KG1 (cell line): Measurements from ENCODE around the gene FNTB.

Experiments used
- DNase-seq: peaks from one replicate; lab custom pipeline; 2025; lab: John Stamatoyannopoulos, UW

FNTB gene, protein sequence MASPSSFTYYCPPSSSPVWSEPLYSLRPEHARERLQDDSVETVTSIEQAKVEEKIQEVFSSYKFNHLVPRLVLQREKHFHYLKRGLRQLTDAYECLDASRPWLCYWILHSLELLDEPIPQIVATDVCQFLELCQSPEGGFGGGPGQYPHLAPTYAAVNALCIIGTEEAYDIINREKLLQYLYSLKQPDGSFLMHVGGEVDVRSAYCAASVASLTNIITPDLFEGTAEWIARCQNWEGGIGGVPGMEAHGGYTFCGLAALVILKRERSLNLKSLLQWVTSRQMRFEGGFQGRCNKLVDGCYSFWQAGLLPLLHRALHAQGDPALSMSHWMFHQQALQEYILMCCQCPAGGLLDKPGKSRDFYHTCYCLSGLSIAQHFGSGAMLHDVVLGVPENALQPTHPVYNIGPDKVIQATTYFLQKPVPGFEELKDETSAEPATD

GRCh38 chr14:64986648-64987437, at the start of gene FNTB:
Gene FNTB, plus strand, starts transcription at chr14:64986895. Its CDS starts 59 bp downstream, at chr14:64986954.
- DNase-seq, result peak; percentile 98

DNA sequence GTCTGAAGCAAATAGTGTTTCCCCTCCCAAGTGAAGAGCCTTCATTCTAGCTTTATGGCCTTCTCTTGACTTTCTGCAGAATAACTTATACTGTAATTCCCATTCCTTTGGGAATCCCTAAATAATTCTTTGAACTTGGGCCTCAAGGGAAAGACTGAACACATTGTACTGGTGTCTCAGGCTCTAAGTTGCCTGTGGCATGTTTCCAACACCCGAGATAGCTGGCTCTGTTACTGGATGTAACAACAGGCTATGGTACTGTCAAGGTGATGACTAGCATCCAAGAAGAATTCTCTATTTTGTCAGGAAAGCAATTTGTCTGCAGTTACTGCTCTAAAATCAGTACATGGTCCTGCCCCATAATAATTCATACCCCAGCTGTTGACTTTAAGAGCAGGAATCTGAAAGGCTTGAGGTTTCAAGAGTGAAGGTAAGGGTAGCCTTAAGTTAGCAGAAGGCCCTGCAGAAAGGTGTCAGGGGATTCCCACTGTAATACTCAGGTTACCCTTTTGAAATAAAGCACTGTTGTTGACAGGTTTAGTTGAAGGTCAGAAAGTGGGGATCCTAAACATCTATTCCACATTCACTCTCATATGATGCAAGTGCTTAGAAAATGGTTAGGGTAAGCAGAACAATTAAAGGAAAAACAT, 49.4 kb upstream of the FNTB start:
- no peak for DNase-seq

GRCh38 chr14:64937821-64938193, 48.9 kb upstream of the FNTB start:
- no peak for DNase-seq

- no peak for DNase-seq
These were observed 47.5 kb upstream of the FNTB start for GRCh38 chr14:64938972-64939816.

- DNase-seq, result no peak
These were observed 46.9 kb upstream of the FNTB start for GRCh38 chr14:64939817-64940190.

DNA sequence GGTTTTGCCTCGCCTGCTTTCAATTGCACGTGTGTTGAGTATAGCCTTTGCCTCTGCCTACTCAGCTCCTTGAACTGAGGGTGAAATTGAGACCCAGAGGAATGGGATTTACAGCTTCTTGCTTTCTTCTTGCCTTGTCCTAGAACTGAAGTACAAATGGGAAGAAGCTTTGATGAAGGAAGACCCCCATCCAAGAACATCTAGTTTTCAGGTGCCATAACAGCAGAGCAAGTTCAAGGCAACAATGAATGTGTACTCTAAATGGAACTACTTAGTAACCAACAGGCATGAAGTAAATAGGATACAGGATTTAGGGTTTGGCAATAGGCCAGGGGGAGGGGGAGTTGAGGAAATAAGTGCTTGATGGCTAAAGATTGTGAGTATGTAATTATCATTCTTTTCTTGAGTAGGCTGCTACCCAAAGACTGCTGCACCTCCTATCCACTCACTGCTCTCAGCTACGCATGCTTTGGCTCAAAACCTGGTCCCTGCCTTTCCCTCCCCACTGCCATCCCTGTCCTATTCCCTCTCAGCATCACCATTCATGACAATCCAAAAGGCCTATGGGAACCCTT, 46.3 kb upstream of the FNTB start:
- DNase-seq, result no peak

- no peak for DNase-seq
These were observed 44.1 kb upstream of the FNTB start, which contains the start of gene GPX2 for GRCh38 chr14:64942531-64943111. Gene GPX2, minus strand, starts transcription at chr14:64942745. Its CDS starts 19 bp downstream, at chr14:64942726.

DNA sequence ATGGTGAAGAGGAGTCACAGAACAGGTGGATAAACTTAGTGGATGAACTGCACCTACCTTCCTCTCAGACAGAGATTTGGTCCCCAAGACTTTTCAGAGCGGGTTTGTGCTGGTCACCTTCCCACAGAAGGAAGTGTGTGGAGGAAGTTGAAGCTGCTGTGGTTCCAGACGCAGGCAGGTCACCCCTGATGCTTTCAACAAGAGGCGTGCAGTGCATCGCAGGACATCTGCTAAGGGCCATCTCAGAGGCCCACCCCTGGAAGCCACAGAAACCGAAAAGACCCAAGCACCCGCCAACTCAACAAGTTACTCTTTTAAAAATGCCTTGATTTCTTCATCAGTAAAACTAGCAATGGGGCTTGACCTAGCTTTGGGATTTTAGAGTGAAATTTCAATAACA, 43.1 kb upstream of the FNTB start:
- DNase-seq, result no peak

DNA sequence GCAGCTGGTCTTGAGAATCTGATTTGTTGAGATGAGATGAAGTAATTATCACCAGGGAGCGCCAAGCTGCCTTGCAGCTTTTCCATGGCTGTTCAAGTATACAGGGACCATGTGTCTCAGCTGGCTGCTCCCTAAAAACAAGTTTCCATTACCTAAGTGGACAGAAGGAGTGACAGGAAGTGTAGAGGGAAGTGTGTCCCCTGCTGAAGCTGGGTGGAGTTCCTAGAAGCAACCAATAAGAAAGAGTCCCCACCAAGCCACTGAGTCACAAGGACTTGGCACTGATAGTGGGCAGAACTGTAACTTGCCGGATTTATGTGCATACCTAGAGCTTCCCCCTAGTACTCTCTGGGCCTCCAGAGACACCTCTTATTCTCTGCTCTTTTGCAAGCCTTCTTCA, 42.7 kb upstream of the FNTB start:
- no peak for DNase-seq

DNA sequence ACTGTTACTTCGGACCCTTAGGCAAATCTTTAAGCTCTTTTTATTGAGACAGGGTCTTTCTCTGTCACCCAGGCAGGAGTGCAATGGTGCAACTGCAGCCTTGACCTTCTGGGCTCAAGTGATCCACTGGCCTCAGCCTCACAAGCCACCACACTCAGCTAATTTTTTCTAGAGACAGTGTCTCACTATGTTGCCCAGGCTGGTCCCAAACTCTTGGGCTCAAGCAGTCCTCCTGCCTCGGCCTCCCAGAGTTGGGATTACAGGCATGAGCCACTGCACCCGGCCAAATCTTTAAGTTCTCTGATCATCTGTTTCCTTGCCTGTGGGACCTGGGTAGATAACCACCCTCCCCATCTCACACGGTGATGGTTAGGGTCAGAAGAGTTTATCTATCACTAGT, 41.8 kb upstream of the FNTB start:
- DNase-seq, result no peak

DNA sequence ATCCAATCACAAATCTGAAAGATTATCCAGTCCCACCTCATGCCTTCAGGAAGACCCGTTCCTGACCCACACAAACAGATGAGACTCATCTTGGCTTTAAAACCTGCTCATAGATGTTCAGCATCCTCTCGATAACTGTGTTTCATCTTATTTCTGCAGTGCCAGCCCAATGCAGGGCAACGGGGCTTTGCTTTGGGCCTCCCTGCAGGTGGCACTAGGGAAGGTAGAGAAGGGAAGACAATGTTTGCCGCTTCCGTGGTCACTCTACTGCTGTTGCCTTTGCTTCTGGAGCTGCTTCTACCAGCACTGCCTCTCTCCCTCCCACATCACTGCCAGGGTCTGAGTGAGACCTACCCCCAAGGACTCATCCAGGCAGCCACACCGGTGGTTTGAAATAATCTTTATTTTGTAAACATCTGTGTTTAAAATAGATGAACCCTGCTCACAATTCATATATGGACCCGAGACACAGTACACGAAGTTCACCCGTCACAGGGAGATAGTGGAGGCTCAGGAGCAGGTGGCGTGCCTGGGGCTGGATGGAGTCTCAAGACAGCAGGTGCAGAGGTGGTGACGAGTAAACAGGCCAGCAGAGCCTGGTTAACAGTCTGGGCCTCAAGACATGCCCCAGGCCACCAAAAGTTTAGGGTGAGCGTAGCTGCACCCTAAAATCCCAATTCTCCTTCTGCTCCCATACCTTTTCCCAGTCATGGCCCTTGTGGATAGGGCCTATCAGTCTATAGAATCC, 41.1 kb upstream of the FNTB start:
- no peak for DNase-seq

DNA sequence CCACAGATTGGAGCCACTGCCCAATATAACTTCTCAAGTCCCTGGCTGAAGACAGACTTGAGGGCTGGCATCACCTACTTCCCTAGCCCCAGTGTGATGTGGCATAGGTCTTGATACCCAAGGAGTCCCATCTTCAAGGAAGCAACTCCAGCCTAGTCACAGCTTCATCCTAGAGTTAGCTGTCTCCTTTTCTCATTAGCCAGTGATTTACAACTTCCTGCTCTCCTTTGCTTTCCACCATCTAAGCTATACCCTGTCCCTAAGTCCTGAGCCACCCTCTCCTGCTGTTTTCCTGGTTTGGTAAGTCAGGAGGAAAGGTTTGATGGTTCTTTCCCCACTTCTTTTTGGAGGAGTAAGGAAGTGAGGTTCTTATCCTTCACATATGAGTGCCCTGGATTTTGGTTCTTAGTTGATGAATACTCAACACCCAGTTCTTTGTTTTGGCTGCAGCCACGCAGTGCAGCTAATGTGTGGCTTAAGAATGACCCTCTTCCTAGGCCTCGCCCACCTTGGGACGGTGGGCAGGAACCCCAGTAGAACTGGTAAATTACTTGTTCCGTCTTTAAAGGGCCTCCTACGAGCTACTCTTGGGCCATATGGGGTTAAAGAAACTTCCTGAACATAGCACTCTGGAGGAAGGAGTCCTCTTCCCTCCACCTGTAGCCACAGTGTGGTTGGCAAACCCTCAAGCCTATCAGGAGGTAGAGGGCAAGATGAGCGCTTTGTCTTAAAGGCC, 40.2 kb upstream of the FNTB start:
- no peak for DNase-seq

DNA sequence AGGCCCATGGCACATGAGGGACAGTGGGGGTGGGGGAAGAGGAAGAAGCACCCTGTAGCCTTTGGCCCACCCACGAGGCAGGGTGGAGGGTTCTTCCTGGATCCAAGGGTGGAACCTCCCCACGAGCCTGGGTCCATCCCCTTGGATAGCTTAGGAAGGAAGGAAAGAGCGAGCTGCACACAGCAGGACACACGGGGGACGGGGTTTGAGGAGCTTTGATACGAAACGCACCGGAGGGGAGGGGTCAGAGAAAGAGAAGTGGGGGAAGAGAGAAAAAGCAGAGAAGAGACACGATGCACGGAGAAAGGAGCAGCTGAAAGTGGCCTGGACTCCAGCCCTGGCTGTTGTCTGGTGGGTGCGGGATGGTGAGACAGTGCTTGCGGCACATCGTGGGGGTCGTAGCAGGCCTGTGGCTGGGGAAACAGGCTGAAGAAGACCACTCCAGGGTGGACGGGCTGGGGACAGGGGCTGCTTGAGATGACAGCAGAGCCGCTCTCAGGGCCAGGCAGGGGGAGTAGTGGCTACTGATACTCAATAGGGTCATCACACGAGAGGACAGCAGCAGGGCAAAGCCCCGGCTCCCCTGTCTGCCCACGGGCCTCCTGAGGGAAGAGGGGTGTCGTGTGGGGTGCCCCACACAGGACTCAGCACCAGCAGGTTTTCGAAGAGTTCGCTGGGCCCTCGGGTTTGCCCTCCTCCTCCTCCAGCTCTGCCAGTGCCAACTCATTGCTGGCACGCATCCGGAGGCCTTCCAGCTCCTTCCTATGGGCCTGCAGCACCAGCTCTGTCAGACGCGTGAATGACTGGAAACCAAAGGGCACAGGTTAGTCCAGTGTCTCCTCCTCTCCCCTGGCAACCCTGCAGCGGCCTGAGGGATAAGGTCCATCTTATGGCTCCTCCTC, 38.7 kb upstream of the FNTB start:
- DNase-seq, result no peak

DNA sequence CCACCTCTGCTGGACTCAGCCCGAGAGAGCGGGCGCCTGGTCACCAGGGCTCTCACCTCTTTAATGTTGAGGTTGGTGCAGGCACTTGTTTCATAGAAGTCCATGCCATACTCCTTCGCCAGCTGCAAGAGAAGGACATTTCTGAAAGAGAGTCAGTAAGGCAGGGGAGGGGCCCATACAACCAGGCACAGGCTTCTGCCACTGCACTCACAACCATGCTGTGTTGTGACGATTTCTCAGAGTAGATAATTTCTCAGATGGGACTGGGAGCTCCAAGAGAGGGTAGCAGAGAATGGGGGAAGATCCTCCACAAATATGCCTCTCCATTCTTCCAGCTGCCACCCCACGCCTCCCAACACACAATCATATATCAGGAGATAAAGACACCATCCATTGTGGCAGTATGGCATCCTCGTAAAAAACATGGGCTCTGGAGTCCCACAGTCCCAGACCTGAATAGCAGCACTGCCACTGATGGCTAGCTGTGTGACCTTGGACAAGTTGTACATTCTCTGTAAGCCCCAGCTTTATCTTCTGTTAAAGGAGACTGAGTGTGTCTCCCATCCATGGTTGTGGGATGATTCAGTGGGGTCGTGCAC, 38.0 kb upstream of the FNTB start:
- DNase-seq, result no peak

DNA sequence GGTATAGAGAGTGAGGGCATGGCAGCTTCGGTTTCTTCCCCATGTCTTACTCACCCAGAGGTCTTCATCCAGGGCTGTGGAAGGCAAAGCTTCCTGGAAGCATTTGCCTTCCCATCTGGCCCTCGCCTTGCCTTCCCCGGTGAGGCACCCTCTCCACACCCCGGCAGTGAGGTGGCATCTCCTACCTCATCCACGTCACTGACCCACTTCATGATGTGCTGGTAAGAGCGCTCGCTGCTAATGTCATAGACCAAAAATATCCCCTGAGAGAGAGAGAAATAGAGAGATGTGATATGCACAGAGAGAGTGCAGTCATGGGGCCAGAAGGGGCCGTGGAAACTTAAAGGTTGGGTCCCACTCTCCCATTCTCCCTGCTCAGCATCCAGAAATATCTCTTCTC, 35.8 kb upstream of the FNTB start:
- no peak for DNase-seq

DNA sequence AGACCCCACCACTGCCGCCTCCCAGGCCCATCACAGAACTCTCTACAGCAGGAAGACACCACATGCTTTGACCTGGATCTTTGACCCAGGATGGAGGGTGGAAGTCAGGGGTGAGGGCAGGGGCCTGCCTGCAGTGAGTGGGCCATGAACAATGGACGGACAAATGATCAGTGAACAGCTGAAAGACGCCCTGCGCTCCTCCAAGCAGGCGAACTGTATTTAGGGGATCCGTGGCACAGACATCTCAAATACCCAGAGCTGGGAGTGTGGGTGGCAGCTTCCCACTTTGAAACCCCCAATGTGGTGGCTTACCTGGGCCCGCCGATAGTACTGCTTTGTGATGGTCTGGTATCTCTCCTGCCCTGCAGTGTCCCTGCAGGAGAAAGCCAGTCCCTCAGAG, 35.4 kb upstream of the FNTB start:
- no peak for DNase-seq

DNA sequence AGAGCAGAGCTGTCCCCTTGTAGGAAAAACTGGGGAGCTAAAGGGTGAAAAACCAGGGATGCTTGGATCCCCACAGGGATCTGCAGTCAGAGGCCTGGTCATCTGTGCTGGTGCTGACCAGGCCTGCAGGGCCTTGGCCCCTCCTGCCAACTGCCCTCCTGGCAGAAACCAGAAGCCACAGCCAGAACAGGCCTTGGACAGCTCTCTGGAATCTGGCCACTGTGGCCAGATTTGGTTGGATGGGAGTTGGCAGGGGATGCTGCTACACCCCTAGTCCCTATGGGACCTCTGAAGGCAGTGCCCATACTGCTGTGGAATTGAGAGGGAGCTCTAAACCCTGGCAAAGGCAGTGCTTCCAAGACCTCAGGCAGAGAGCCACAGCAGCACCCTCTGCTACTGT, 35.0 kb upstream of the FNTB start:
- DNase-seq, result no peak

DNA sequence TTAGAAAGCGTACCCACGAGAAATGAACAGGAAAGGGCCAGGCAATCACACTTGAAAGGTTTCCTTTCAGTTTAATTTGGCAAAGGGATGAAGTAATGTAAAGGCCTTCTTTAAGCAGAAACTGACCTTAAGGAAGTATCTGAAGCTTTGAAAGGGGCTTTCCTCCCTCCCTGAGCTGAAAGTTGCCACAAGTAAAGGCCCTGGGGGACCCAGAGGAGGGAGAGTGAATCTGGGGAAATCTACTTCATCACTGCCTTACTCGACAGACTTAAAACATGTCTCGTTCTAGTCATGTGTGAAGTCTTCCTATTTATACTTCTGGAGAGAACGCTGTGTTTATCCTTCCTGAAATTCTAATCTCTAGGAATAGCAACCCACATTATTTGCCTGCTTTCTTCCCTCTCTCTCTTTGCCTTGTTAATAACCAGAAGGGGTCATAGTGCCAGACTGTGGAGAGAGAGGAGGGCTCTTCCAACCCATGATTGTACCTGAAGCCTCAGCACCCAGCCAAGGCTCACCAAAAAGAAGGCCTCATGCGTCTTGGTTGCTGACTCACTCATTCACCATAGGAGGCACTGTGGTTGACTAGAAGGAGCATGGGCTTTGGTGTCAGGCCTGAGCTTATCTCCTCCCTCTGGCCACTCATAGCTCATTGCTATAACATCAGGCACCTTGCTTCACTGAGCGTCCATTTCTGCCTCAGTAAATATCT, 33.9 kb upstream of the FNTB start:
- DNase-seq, result no peak
